GM18498 (cell line): ENCODE measurements around the gene WBP2.

Source experiments
- ATAC-seq: cut with Tn5 transposase; IDR thresholded peaks from one replicate; pipeline ENCODE4 v1.9.1; 2021; ENCODE audit warnings: mild to moderate bottlenecking, moderate library complexity; ENCODE audit not compliant: unreplicated experiment

WBP2 gene

DNA sequence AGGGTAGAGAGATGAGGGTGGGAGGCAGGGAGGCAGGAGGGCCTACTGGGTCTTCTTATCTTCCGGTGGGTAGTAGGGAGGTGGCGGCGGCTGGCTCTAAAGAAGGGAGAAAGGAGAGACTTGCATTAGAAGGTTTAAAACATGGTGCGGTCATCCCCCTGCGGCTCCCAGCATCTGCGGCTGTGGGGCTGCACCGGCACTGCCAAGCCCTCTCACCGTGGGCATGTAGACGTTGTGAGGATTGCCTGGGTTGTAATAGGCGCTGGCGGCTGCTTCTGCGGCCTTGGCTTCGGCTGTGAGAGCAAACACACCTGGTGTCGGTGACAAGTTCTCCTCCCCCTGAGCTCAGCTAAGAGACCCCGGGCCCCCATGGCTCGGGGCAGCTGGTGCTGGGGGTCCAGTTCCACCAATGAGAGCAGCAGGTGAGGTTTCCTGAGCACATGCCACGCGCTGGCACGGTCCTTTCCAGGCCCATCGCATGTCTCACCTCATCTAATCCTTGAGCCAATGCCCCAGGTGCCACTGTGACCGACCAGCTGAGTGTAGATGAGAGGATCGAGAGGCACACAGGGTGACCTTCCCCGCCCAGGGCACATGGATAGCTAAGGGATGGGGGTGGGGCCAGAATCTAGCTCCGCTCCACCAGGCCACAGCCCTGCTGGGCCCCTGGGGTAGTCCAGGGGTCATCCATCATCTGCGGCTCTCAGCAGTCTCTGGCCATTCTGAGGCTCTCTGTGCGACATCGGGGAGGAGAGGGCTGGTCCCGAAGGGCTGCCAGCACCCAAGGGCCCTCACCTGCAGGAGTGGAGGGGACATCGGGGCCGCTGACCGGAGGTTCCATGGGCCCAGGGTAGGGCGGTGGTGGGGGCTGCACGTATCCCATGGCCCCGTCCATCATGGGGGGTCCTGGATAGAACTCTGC is 8.2 kb downstream of the WBP2 start:
- no peak for ATAC-seq

DNA sequence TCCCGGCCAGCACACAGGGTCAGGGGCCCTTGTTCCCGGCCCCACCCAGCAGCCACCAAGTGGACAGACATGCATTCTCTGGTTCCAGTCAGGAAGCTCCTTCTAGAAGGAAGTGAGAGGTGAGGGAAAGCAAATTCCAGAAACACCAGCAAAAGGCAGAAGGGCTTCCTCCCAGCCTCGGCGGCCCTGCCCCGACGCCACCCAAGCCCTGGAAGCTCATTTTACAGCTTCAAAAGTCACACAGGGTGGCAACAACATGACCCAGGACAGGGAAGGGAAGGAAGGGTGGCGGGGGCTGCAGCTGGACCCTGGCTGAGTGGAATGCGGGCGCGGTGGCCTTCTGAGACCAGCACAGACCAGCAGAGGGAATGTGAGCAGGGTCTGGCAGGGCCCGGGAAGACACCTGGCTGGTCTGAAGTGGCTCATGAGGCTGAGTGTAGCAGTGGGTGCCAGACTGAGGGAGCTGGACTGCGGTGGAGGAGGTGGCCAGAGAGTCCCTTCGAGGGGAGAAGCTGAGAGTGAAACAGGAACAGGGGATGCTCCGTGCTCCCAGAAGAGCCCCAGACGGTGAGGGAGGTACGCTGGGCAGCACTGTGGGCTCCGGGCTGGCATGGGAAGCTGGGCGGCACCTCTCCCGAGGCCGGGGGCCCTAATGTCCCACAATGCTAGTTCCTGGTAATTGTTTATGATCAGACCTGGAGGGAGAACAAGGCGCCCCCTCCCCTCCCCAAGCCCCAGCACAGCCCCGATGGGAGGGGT is 9.0 kb downstream of the WBP2 start:
- no peak for ATAC-seq

DNA sequence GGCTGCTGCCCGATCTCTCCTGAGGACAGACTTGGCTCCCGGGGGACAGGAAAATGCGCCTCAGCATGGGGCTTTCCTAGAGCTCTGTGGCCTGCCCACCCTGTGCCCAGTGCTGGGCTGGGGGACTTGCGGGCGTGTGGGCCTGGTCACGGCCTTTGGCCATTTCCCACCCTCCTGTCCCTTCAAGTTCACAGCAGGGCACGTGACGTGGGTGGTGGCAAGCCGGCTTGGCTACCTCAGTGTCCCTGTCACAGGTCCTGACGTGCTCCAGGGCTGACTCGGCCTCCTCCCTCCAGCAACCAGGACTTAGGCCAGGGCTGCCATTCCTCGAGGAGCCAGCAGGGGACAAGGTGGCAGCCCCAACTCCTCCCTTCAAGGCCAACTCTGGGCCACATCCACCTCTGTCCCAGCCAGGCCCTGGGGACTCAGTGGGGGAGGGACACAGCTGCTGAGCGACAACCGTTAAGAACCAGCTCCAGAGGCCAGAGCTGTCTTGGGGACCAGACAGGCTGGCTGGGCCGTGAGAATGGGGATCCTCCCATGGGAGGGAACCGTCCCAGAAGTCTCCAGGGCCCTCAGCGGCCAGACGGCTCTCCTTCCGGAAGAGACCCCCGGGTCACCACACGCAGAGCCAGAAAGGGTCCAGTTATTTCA is 9.9 kb downstream of the WBP2 start:
- ATAC-seq, result peak; percentile 71

DNA sequence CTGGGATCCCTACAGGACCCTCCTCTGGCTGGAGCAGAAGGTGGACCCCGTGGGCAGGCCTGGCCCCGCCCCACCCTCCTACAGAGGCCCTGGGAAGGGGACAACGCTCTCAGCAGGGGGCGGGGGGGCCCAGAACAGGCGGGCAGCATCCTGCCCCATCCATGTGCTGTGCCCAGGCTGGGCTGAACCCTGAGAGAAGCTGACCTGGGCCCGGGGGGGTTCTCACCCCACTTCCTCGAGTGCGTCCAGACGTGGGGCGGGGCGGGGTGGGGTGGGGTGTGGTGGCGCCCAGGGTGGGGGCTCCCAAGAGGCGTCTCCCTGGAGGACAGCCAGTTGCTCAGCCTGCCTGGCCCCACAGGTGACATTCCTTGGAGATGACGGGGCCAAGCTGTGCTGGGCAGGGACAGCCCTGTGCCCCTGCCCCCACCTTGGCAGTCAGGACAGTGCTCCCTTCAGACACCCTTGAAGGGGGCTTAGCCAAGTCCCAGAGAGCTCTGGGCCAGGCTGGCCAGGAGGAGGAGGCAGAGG is 10.5 kb downstream of the WBP2 start:
- ATAC-seq, result peak; percentile 6

DNA sequence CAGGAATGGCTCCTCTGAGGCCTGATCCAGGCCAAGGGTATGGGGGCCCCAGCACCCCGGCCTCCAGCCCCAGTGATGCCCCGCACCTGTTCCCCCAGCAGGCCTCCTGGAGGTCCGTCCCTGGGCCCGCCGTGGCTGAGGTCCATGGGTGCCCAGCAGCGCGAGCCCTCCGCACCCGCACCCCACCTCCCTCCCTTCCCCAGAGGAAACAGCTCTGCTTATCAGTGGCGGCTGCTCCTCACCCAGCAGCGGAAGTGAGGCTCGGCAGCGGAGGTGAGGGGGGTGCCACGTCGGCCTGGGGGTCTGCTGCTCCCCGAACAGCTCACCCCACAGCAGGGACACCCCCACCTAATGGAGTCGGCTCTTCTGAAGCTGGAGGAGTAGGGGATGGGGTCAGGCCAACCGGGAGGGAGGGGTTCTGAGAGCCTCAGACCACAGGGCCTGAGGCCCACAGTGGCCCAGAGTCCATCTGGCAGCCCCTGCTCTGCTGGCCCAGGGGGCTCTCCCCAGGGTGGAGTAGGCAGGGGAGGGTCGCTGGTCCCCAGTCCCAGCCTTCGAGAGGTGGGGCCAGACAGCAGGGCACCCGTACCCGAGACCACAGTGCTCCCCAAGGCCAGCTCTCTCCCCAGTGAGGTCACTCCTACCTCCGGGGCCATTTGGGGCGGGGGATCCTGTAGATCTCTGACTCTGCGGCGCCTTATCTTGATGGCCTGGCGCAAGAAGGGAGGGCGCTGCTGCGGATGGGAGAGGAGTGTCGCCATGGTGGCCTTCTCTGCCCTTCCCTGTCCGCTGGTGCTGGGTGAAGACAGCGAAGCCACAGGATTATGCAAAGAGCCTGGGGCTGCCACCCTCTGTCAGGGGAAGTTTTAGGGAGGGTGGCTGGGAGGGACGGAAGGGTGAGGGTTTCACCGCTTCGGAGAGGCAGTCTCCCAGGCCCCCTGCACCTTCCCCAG is 11.3 kb downstream of the WBP2 start, which contains the start of gene UNC13D:
Gene UNC13D (minus strand): TSS at position 828 of the 953 bp plus-strand sequence. CDS start 67 bp downstream, at position 761.
- no peak for ATAC-seq

DNA sequence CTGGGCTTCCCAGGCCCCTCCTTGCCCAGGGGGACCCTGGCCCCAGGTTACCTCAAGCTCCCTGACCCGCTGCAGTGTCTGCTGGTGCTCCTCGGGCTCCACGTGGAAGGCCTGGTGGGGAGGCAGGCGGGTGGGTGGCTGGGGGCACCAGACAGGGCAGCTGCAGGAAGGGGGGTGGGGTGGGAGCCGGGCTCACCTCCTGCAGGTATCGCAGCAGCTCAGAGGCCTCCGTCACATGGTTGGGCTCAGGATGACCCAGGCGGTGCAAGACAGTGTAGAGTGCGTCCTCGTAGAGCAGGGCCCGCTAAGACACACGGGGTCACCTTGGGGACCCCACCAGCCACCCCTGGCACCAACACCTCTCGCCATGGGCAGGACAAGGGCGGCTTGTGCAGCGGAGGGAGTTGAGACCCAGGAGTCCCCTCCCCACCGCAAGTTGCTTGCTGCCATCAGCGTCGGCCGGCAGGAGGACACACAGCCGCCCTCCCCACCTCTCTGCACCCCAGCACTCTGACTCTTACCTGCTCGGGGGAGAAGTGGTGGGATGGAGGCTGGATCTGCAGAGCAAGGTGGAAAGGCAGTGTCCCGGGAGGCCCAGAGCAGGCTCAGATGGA is 12.1 kb downstream of the WBP2 start:
- ATAC-seq, result no peak

DNA sequence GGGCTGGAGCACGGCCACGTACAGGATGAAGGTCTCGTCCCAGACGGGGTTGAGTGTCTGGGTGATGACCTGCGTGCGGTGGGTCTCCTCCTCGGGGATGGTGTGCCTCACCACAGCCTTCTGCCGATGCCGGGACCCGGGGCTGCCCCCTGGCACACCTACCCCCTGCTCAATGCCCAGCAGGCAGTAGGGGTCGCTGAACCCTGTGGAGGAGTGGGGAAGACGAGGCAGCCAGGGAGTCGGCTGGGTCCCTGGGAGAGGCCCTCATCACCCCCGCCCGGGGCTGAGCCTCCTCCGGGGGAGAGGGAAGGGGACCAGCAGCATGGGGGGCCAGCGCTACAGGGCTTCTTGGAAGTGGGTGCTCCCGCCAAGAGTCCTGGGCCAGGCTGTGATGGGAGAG is 12.7 kb downstream of the WBP2 start:
- ATAC-seq, result no peak

DNA sequence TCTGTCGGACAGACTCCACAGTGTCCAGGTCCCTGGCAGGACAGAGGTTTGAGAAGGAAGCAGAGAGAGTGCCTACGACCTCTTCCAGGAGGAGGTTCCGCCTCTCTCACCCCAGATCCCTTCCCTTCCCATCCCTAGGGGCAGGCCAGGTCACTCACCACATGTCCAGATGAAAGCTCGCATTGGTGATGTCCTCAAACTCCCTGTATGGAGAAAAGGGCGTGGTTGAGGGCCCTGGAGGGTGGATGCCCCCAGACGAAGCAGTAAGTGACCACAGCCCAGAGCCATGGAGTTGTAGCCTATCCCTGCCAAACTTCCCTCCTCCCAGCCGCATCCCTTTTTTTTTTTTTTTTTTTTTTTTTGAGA is 14.4 kb downstream of the WBP2 start:
- ATAC-seq, result no peak

DNA sequence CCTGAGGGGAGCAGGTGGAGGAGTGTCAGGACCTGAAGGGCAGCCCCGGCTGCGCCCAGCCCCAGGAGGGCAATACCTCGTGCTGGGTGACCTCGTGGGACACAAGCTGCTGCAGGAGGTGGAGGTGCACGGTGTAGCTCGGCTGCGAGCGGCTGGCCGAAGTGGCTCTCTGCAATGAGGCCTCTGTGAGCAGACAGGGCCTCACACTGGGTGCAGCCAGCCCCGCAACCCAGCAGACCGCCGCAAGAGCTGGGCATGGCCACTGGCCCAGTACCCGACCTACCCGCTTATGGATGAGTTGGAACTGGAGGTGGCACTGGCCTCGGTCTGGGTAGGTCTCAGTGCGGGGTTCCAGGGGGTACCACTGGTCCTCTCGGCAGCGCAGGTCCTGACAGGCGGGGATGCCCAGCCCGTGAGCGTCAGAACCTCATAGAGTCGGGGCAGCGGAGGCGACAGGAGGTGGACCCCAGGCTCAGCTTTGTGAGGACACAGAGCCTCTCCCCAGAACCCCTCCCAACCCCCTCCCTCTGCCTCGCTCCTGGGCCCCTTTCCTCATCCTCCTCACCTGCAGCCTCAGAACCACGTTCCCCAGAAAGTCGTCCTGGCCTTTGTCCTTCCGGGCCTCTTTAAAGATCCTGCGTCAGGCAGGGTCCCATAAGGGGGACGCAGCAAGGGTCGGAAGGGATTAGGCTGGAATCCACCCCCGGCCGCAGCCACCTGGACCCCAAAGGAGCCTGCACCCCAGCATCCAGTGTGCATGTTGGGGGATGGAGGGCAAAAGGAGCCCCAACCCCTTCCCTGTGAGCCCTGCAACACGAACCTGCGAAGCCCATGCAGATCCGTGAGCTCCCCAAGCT is 15.0 kb downstream of the WBP2 start:
- no peak for ATAC-seq

DNA sequence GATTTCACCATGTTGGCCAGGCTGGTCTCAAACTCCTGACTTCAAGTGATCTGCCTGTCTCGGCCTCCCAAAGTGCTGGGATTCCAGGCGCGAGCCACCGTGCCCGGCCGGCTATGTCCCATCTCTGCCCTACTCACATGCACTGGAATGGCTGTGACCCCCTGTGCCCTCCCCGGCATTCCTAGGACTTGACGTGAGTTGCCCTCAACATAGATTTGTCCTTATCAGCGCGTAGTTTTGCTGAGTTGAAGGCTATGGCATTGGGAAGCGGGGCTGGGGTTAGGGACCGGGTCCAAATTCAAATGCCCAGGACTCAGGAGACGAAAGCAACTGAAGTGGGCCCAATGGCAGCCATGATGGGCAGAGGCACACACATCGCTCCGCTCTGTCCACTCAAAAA is 16.7 kb downstream of the WBP2 start:
- ATAC-seq, result no peak

DNA sequence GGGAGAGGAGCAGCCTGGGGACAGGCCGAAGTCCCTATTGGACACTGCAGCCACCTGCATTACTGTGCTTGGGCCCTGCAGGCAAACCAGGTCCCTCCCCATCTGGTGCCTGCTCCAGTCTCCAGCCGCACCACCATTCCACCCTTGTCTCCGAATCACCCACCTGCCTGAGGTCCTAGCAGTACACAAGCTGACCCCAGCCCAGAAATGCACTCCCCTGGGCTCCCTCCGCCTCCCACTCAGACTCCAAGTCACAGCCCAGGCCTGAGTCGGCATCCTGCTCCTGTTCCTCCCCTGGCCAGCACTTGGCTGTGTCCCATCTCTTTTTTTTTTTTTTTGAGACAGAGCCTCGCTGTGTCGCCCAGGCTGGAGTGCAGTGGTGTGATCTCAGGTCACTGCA is 17.2 kb downstream of the WBP2 start:
- no peak for ATAC-seq

DNA sequence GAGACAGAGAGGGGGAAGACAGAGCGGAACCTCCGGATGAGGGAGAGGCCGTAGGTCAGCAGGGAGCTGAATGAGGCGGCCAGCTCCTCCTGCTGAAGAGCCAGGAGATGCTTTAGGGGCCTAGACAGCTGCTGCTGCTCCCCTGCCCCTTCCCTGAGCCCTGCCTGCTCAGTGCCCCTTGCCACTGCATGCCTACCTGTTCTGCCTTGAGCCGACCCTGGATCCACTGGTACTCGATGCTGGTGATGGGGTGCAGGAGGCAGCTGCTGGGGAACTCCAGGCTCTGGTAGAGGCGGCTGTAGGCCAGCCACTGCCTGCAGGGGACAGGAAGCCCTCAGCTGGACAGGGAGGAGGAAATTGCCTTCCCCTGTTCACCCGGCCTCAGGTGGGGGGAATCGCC is 18.5 kb downstream of the WBP2 start:
- ATAC-seq, result no peak

DNA sequence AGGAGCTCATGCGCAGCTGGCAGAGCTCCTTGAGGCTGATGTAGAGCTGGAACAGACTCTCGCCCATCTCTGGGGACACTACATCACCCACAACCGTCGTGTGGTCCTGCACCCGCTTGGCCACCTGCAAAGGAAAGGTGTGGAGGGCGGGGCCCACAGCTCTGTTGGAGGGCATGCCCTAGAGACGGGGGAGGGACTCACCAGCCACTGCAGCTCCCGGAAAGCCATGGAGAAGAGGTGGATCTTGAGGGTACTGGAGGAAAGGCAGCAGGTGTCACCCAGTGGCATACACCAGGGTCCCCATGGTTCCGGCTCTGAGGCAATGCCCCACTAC is 19.5 kb downstream of the WBP2 start:
- no peak for ATAC-seq

DNA sequence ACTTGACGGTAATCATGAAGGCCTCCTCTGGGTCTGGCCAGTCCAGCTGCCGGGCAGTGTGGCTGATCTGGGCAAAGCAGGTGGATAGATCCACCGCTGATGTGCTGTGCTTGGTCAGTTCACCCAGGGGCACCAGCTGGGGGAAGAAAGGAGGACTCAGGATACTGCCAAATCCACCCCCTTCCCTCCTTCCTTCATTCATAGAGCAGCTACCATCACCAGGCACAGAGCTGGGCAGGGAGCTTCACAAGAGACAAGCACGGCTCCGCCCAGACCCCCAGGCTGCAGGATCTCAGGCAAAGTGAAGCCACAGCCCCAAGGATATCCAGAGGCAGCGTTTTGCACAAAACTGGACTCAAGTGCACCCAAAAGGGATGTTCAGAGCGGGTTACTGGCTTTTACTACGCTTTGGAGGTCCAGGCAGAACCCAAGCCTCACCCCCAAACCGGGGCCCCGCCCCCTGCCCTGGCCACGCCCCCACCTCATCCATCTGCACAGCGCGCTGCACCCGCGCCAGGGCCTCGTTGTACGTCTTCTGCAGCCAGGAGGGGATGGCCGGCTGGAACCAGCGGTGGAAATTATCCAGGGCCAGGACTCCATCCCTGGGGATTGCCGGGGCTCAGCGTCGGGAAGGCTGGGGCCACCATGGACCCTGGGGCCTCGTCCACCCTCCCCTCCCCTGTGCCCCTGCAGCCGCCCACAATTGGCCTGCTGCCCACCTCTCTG is 20.0 kb downstream of the WBP2 start:
- ATAC-seq, result no peak

DNA sequence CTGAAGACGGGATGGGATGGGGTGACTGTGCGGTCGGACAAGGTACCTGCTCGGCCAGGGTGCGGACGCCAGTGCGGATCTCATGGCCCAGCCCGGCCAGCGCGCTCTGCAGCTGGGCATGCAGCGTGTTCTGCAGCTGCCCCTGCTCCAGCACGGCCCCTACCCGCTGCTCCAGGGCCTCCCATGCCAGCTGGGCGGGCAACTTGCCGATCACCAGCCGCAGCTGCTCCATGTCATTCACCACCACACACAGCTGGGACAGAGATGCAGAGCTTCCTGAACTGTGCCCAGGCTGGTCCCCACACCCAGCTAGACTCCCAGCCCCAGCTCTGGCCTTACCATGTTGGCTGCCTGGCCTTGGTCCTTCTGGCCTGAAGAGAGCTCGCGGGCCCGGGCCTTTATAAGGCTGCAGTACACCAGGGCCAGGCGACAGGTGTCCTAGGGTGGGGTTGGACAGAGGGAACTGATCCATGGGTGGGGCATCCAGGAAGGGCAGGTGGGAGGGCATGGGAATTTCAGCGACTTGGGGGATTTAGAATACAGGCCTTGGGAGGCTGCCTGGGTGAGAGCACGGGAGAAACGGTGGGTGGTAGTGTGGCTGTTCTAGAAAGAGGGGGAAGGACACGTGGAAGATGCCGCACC is 20.7 kb downstream of the WBP2 start:
- ATAC-seq, result no peak

DNA sequence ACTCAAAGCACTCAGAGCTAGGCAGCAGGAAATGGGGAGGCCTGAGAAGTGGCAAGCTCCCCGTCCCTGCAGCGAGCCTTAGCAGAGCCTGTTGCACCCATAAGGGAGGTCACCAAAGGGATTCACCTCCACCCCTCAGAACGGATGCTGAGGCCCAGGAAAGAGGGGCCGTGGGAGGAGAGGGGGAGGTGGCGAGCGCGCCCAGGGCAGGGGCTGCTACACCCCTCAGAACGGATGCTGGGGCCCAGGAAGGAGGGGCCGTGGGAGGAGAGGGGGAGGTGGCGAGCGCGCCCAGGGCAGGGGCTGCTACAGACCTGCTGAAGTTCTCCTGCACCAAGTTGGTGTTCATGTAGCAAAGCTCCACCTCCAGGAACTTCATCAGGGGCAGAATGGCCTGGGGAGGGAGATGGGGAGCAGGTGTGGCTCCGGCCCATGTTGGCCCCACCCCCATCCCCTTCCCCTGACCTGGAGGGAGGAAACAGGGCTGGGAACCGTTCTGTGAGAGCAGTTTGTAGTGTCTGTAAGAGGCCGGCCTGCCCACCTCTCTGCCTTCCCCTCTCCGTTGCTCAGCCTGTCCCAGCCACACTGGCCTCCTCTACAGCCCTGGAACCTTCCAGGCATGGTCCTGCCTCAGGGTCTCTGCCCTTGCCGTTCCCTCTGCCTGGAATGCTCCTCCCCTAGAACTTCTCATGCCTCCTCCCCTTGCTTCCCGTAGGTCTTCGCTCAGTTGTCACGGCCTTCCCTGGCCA is 22.3 kb downstream of the WBP2 start:
- no peak for ATAC-seq

DNA sequence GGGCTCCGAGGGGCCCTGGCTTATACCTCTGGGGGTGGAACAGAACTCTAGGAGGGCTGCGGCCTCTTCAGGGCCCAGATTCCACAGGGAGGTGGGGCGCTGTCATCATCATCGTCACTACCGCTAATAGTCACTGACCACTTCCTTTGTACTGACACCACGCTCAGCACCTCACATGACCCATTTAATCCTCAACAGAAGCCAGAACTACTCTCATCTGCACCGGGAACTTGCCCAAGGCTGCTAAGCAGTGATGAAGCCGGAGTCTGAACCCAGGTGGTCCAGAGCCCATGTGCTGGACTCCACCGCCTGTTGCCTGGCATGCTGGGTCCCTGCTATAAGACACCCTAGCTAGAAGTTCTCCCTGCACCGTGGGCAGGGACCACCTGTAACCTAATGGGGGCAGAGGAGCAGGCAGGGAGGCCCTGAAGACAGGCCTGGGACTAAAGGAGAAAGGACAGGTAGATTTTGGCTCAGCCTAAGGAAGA is 22.9 kb downstream of the WBP2 start:
- ATAC-seq, result no peak
